Endothelial cell of umbilical vein (primary cell): ENCODE data around the gene KRTAP10-5. TPM values are rescaled to one million over a fixed set of nuclear protein-coding genes. Genes with fewer than 3 reads are reported as not detected.
"Not testable (repeated sequence)": the region's sequence is repeated elsewhere in the genome, so short reads cannot be mapped to it uniquely, and the experiment has no call there.

Experiments
- Bru-seq: library from RNA; stranded (reverse); fragments of 400-500 nt; gene quantifications from one replicate; lab custom pipeline; 2021; lab: Mats Ljungman, UMichigan
- BruChase-seq, 2 experiments: library from RNA; stranded (reverse); fragments of 400-500 nt; gene quantifications; one replicate each; lab custom pipeline; 2021; lab: Mats Ljungman, UMichigan
- BruUV-seq: library from RNA; stranded (reverse); fragments of 400-500 nt; replicated peaks from 2 replicates; lab custom pipeline; 2021; lab: Mats Ljungman, UMichigan
- CTCF ChIA-PET: fragments of 300-600, 350-600 bp; sonication (Branson Sonifier 250); formaldehyde crosslinking; loops from one replicate; lab custom pipeline; 2021; ENCODE audit warnings: antibody characterized with exemption, inconsistent platforms; lab: Charles Lee
- POLR2A ChIA-PET: fragments of 300-600, 350-600 bp; sonication (Branson Sonifier 250); formaldehyde crosslinking; loops from one replicate; lab custom pipeline; 2021; ENCODE audit warnings: antibody characterized with exemption, inconsistent platforms; lab: Charles Lee
- DNase-seq: peaks from one replicate; pipeline ENCODE4 v3.0.0-alpha.2; 2011; ENCODE audit warnings: low read depth, low spot score
- FAIRE-seq: peaks from 2 replicates; lab custom pipeline; 2011; peaks lifted over from hg19 to GRCh38; lab: Jason Lieb, UNC
- H2AFZ ChIP-seq: 2 replicates; pipeline ENCODE4 v1.6.0; 2012; ENCODE audit warnings: low read depth, low read length, control low read depth, inconsistent platforms
- H3K27ac ChIP-seq: 2 replicates; pipeline ENCODE4 v1.5.1; 2011; ENCODE audit warnings: low read depth, mild to moderate bottlenecking, control low read depth, low read length, moderate library complexity; ENCODE audit not compliant: insufficient read depth
- H3K27me3 ChIP-seq, 2 experiments: 2 replicates each; pipeline versions ENCODE4 v1.6.0 to v1.6.1; 2011; ENCODE audit warnings: low read length in 2 of 2, mixed read lengths in 1 of 2; ENCODE audit not compliant: control insufficient read depth in 2 of 2, insufficient read depth in 2 of 2
- H3K36me3 ChIP-seq, 2 experiments: 2 replicates in 1 of 2; 3 replicates in 1 of 2; pipeline ENCODE4 v1.5.1; 2011; ENCODE audit warnings: low read length in 2 of 2, mild to moderate bottlenecking in 1 of 2, moderate library complexity in 1 of 2; ENCODE audit not compliant: control insufficient read depth in 2 of 2, insufficient read depth in 2 of 2; ENCODE audit errors: extremely low read depth in 1 of 2
- H3K4me1 ChIP-seq: 3 replicates; pipeline ENCODE4 v1.5.1; 2011; ENCODE audit warnings: mild to moderate bottlenecking, low read length; ENCODE audit not compliant: control insufficient read depth, insufficient read depth; ENCODE audit errors: extremely low read depth
- H3K4me2 ChIP-seq: 2 replicates; pipeline ENCODE4 v1.6.1; 2011; ENCODE audit warnings: low read length, control low read depth, mixed read lengths; ENCODE audit not compliant: insufficient read depth
- H3K4me3 ChIP-seq, 3 experiments: fragments of 200-600 bp in 1 of 3; sonication (generic), shearing (Covaris generic) in 1 of 3; replicated peaks in 1 of 3; 2 replicates each; pipeline ENCODE4 v1.5.1; 2011 to 2016; ENCODE audit warnings: control low read depth in 3 of 3, low read length in 3 of 3, mild to moderate bottlenecking in 2 of 3, inconsistent platforms in 1 of 3, low read depth in 1 of 3, moderate library complexity in 1 of 3; ENCODE audit not compliant: insufficient read depth in 1 of 3
- H3K79me2 ChIP-seq: 2 replicates; pipeline ENCODE4 v1.6.0; 2012; ENCODE audit warnings: low read length, inconsistent platforms; ENCODE audit not compliant: control insufficient read depth, insufficient read depth
- H3K9ac ChIP-seq: replicated peaks from 2 replicates; pipeline ENCODE3; 2011; ENCODE audit warnings: low read length, control low read depth; ENCODE audit not compliant: insufficient read depth; ENCODE audit errors: extremely low read depth
- H3K9me1 ChIP-seq: replicated peaks from 3 replicates; pipeline ENCODE4 v1.6.0; 2011; ENCODE audit warnings: mild to moderate bottlenecking, low read length; ENCODE audit not compliant: control insufficient read depth, insufficient read depth; ENCODE audit errors: extremely low read depth
- H3K9me3 ChIP-seq: replicated peaks from 2 replicates; pipeline ENCODE4 v1.5.1; 2012; ENCODE audit warnings: low read length, inconsistent platforms; ENCODE audit not compliant: control insufficient read depth, insufficient read depth
- H4K20me1 ChIP-seq: replicated peaks from 2 replicates; pipeline ENCODE3; 2011; ENCODE audit warnings: mild to moderate bottlenecking, low read length; ENCODE audit not compliant: control insufficient read depth, insufficient read depth; ENCODE audit errors: extremely low read depth
- CTCF ChIP-seq, 2 donors: IDR thresholded peaks; 1 replicate in 1 of 2; 2 replicates in 1 of 2; pipeline ENCODE4 v1.5.1; 2011; ENCODE audit warnings: low read length in 2 of 2, mild to moderate bottlenecking in 2 of 2, moderate library complexity in 2 of 2, control low read depth in 1 of 2, inconsistent platforms in 1 of 2, low read depth in 1 of 2; ENCODE audit not compliant: insufficient read depth in 1 of 2; ENCODE audit errors: extremely low read depth in 1 of 2
- FOS ChIP-seq: IDR thresholded peaks from 2 replicates; pipeline ENCODE4 v1.6.1; 2011; ENCODE audit warnings: mild to moderate bottlenecking, low read length, moderate library complexity, borderline replicate concordance; ENCODE audit not compliant: insufficient read depth
- dilution Hi-C: fragments of 300-500 bp; cut with MboI; formaldehyde crosslinking; loops from one replicate; pipeline ENCODE4 v1.15.0; 2019; ENCODE audit warnings: low sequenced_read_pairs; ENCODE audit not compliant: extremely low pct_ligation_motif_present
- intact Hi-C: fragments of 100-400 bp; cut with micrococcal nuclease; formaldehyde crosslinking; loops from one replicate; pipeline ENCODE4 v1.10.0; 2022
- long read RNA-seq: library from polyadenylated mRNA; stranded (forward); transcript quantifications from one replicate; pipeline ENCODE4 v2.0.0, GENCODE V29; 2021
- polyA minus RNA-seq, 3 experiments: library from RNA; depleted of rRNA, polyadenylated mRNA; stranded (reverse); fragments of >200 nt; gene quantifications; 1 replicate in 1 of 3; 2 replicates in 2 of 3; pipeline ENCODE4 v1.2.3, GENCODE V29; 2011
- polyA plus RNA-seq, 4 experiments: library from polyadenylated mRNA; depleted of rRNA in 3 of 4; stranded (reverse) in 3 of 4; unstranded in 1 of 4; fragments of >200 nt; gene quantifications; 2 replicates each; pipeline versions ENCODE4 v1.2.1 to v1.2.3, GENCODE V29; 2011 to 2012; ENCODE audit warnings: missing spikeins in 1 of 4
- total RNA-seq: library from RNA; stranded (reverse); gene quantifications from 2 replicates; pipeline ENCODE4 v1.2.3, GENCODE V29; 2021

KRTAP10-5 gene
- total RNA-seq, result not detected in 2 replicates
- not detected in 2 replicates for polyA plus RNA-seq
- polyA plus RNA-seq (2011; cell fraction: cytosol; rRNA removed), result not detected in 2 replicates
- not detected in 2 replicates for polyA plus RNA-seq (2011; cell fraction: nucleus; rRNA removed)
- polyA plus RNA-seq (2012), result not detected in 2 replicates
- polyA minus RNA-seq, result not detected in 2 replicates
- not detected for polyA minus RNA-seq (2011; cell fraction: cytosol; rRNA and poly(A)+ RNA removed)
- not detected in 2 replicates for polyA minus RNA-seq (2011; cell fraction: nucleus; rRNA and poly(A)+ RNA removed)
- not detected for Bru-seq, nascent RNA
- not detected for BruChase-seq, experiment 1, labeled RNA remaining after a 6-hour chase
- BruChase-seq, experiment 2, labeled RNA remaining after a 2-hour chase, result not detected
- long read RNA-seq, result 0 reads

- BruUV-seq, H3K4me2 ChIP-seq, DNase-seq, H3K4me1 ChIP-seq, H3K27me3 ChIP-seq, H3K9me3 ChIP-seq, dilution Hi-C loops, H3K9ac ChIP-seq, intact Hi-C loops, FAIRE-seq, H2AFZ ChIP-seq, H3K27ac ChIP-seq, H3K79me2 ChIP-seq, CTCF ChIA-PET, H3K4me3 ChIP-seq, POLR2A ChIA-PET, H3K9me1 ChIP-seq, H3K36me3 ChIP-seq, H4K20me1 ChIP-seq: not testable (repeated sequence)
These were observed at the start of gene KRTAP10-5 for GRCh38 chr21:44580231-44580821. Gene KRTAP10-5, minus strand, starts transcription at chr21:44580604. Its CDS starts 26 bp downstream, at chr21:44580578.

- Histone ChIP-seq H3K36me3 (no peaks in the 10 kb centered on the region), H3K4me2 (no peak overlapping the region), H3K4me1 (no peaks in the 10 kb centered on the region), H3K27ac (no peak overlapping the region), H3K9me3 (no peaks in the 10 kb centered on the region), H3K4me3 (no peak overlapping the region), H3K79me2 (no peaks in the 10 kb centered on the region), H3K9ac (no peak overlapping the region), H3K9me1 (no peaks in the 10 kb centered on the region), H3K27me3 (no peaks in the 10 kb centered on the region), H4K20me1 (no peaks in the 10 kb centered on the region), H2AFZ (no peak overlapping the region)
- CTCF ChIA-PET, result no interaction called here
- DNase-seq (no peak), FAIRE-seq (no peak)
- dilution Hi-C loops, result no loop called here
- TF ChIP-seq CTCF (IDR thresholded peaks at IDR 0.05; ENCODE audit: extremely low read depth in 1 of 2, insufficient read depth in 1 of 2, low read depth in 1 of 2, low read length in 2 of 2), result no peak
- no peak for TF ChIP-seq FOS
- no TSS peak for BruUV-seq
- POLR2A ChIA-PET, result no interaction called here
- intact Hi-C loops, result no loop called here
These were observed 48.4 kb upstream of the KRTAP10-5 start for GRCh38 chr21:44628707-44629391.

- H3K27me3 ChIP-seq, dilution Hi-C loops, H3K4me3 ChIP-seq, H3K4me1 ChIP-seq, H4K20me1 ChIP-seq, CTCF ChIA-PET, H3K79me2 ChIP-seq, BruUV-seq, intact Hi-C loops, H3K4me2 ChIP-seq, H3K9me3 ChIP-seq, H3K27ac ChIP-seq, H3K36me3 ChIP-seq, FAIRE-seq, POLR2A ChIA-PET, H3K9me1 ChIP-seq, H3K9ac ChIP-seq, H2AFZ ChIP-seq, DNase-seq: not testable (repeated sequence)
These were observed 47.4 kb upstream of the KRTAP10-5 start for GRCh38 chr21:44627831-44628233.
